GM18909 (cell line): ENCODE results near the gene RAD51AP1.
"Not testable (repeated sequence)": the region's sequence is repeated elsewhere in the genome, so short reads cannot be mapped to it uniquely, and the experiment has no call there.

Experiments used
- ATAC-seq: cut with Tn5 transposase; IDR thresholded peaks from one replicate; pipeline ENCODE4 v1.9.1; 2021; ENCODE audit warnings: mild to moderate bottlenecking; ENCODE audit not compliant: unreplicated experiment, poor library complexity

RAD51AP1 gene, protein sequence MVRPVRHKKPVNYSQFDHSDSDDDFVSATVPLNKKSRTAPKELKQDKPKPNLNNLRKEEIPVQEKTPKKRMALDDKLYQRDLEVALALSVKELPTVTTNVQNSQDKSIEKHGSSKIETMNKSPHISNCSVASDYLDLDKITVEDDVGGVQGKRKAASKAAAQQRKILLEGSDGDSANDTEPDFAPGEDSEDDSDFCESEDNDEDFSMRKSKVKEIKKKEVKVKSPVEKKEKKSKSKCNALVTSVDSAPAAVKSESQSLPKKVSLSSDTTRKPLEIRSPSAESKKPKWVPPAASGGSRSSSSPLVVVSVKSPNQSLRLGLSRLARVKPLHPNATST

GRCh38 chr12:4538207-4539160, at the start of gene RAD51AP1:
Gene RAD51AP1, plus strand, starts transcription at chr12:4538890. Its CDS starts 50 bp downstream, at chr12:4538940.
- ATAC-seq: peak; percentile 89

DNA sequence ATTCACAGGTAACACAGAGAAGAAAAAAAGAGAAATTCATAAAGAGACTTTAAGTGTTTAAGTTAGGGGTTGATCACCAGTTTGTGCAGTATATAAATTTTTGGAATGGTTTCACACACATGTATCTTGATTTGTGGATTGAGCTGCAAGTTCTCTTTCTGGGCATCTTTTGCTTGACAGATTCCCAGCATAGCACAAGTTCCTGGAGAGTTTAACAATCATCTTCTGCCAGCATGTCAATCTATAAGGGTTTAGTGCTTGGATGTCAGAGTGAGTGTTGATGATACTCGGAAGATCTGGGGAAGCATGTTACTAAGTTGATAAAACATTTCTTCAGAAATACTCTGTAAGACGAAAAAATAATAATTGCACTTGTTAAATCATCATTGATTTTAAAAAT, 49.1 kb upstream of the RAD51AP1 start:
- ATAC-seq: no peak

- no peak for ATAC-seq
These were observed 47.7 kb upstream of the RAD51AP1 start for GRCh38 chr12:4490973-4491372.

DNA sequence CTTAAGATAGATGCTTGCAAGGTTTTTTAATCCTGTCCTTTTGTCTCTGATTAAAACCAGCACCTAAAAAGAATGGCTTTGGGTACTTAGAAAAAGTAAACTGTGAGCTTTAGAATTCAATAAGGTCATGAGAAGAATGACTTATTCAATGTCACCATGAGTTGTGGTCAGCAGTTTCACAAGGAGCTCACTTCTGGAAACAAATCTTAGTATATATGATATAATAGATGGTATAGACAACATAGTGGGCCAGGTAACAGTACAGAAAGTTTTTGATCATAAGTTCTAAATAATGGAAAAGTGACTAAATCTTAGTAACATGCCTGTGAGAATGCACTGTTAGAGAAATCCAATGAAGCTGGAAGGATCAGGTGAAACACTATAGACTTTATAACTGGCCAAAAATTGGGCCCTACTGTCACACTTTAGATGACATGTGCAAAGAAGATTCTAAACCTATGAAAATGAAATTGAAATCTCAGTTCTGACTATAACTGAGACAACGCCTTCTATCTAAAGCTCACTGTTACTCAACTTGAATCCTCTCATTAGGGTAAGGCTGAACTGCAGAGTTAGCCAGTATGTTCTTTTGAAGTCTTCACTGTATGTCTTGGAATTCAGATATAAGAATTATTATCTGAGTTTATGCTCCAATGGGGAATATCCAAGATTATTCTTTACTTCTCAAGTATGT, 42.4 kb upstream of the RAD51AP1 start:
- ATAC-seq: no peak

GRCh38 chr12:4499186-4499585, 39.5 kb upstream of the RAD51AP1 start:
- no peak for ATAC-seq

- no peak for ATAC-seq
These were observed 33.2 kb upstream of the RAD51AP1 start for GRCh38 chr12:4505376-4505986.

DNA sequence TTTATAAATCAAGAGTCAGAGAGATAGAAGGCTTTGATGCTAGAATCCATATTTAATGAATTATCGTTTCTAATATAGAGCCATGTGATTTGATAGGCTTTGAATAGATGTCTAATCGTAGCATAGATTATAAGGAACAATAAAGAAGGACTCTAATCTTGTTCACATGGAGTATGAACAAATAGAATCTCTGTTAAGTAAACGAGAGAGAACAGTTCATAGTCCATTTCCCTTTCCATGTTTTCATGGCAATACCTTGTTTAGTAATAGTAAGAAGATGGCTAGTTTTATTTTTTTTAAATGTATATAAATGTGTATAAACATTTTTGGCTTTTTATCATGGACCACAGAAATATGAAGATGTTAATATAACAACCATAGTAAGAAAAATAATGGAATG, 32.3 kb upstream of the RAD51AP1 start:
- ATAC-seq: no peak

GRCh38 chr12:4506870-4507269, 31.8 kb upstream of the RAD51AP1 start:
- peak; percentile 80 for ATAC-seq

DNA sequence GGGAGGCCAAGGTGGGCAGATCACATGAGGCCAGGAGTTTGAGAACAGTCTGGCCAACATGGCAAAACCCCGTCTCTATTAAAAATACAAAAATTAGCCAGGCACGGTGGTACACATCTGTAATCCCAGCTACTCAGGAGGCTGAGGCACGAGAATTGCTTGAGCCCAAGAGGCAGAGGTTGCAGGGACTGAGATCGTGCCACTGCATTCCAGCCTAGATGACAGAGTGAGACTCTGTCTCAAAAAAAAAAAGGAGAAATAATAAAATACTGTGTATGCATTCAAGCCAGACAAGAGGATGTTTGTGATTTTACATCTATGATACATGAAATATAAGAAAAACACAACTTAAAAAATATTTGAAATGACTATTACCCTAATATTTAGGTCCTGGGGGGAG, 30.2 kb upstream of the RAD51AP1 start:
- not testable (repeated sequence) for ATAC-seq

DNA sequence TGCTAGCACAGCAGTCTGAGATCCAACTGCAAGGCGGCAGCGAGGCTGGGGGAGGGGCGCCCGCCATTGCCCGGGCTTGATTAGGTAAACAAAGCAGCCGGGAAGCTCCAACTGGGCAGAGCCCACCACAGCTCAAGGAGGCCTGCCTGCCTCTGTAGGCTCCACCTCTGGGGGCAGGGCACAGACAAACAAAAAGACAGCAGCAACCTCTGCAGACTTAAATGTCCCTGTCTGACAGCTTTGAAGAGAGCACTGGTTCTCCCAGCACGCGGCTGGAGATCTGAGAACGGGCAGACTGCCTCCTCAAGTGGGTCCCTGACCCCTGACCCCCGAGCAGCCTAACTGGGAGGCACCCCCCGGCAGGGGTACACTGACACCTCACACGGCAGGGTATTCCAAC, 29.4 kb upstream of the RAD51AP1 start:
- ATAC-seq: not testable (repeated sequence)

DNA sequence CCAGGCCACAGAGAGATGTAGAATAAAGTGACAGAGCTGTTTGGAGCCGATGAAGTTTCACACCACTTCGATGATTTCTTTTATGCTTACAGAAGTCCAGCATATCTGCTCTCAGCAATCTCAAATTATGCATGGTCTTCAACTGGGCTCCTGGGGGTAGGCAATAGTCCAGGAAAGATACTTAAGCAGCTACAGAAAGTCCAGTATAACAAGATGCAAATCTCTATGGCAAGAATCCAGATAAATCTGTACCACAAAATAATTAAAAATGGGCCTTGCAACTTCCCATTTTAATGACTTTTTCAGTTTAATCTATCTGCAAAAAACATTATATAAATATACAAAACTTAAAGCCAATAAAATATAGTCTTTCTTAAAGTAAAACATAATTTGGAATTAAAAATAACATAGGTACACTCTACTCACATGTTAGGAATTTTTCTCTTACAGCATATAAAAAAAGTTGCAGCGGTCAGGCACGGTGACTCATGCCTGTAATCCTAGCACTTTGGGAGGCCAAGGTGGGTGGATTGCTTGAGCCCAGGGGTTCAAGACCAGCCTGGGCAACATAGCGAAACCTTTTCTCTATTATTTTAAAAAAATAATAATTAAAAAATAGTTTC, 20.5 kb upstream of the RAD51AP1 start:
- ATAC-seq: no peak

DNA sequence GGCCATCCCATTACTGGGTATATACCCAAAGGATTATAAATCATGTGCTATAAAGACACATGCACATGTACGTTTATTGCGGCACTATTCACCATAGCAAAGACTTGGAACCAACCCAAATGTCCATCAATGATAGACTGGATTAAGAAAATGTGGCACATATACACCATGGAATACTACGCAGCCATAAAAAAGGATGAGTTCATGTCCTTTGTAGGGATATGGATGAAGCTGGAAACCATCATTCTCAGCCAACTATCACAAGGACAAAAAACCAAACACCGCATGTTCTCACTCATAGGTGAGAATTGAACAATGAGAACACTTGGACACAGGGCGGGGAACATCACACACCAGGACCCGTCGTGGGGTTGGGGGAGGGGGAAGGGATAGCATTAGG, 15.2 kb upstream of the RAD51AP1 start:
- ATAC-seq: not testable (repeated sequence)

DNA sequence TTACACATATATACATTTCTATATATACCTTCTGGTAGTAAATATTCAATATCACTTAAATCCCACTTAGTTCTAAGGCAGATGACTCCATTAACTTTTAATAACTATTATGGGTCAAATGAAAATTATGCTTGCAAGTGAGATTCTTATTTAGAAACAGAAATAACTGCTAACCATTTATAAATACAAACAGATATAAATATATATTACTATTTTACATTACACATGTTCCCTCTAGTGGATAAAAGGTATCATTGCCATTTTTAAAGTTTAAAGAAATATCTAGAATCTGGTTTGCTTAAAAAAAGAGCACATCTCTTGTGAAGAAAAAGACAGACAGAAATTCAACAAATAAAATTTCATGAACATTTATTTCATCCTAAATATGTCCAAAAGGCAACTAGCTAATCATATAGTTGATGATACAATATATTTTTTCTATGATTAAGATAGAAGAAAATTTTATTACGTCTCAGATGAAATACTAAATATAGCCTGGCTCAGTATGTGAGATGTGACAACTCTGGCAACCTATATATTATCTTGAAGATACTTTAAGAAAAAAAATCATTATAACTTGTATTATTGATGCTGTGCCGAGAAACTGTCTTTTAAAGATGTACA, 11.7 kb upstream of the RAD51AP1 start:
- ATAC-seq: no peak

GRCh38 chr12:4530160-4530559, 8.5 kb upstream of the RAD51AP1 start:
- ATAC-seq: no peak

DNA sequence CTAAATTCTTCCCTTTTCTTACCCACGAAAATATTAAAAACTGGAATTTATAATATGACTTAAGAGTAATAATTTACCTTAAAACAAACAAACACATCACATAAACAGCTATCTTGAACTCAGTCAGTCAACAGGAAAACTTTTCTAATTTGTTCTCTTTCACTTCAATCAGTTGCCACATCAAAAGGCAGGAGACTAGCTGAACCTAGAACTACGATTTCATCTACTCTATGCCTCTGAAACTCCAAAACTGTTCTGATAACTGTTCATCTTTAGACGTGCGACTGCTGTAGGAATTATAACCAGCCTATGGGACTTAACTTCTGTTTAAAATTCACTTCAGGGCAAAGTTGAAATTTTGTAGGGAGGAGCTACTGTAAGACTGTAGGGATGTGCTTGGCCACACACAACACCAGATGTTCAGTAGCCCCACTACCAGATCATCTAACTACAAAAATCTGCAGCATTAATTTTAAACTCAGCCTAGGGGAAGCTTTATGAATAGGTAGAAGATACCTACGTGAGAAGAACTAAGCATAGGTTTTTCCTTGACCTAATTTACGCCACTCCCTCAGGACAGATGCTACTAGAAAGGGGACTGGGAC, 7.6 kb upstream of the RAD51AP1 start:
- ATAC-seq: no peak

GRCh38 chr12:4535092-4535491, 3.6 kb upstream of the RAD51AP1 start:
- ATAC-seq: no peak

GRCh38 chr12:4535871-4536270, 2.8 kb upstream of the RAD51AP1 start:
- ATAC-seq: no peak

GRCh38 chr12:4539167-4539870, 629 bp downstream of the RAD51AP1 start:
- ATAC-seq: no peak
